HCT116 (cell line): ENCODE data around the gene LSM7. TPM values are rescaled to one million over a fixed set of nuclear protein-coding genes. Genes with fewer than 3 reads are reported as not detected.

Experiments used
- ATAC-seq: fragments of 200-7000 bp; cut with Tn5 transposase; 2 replicates; pipeline ENCODE4 v1.9.1; 2020; ENCODE audit warnings: mild to moderate bottlenecking, moderate library complexity
- BruUV-seq: library from RNA; stranded (reverse); fragments of 400-500 nt; replicated peaks from 2 replicates; lab custom pipeline; 2021; lab: Mats Ljungman, UMichigan
- CTCF ChIA-PET: fragments of 300-600 bp; sonication (Branson Sonifier 250); formaldehyde crosslinking; loops from one replicate; lab custom pipeline; 2021; ENCODE audit warnings: antibody characterized with exemption; lab: Charles Lee
- POLR2A ChIA-PET: fragments of 300-600, 350-600 bp; sonication (Branson Sonifier 250); formaldehyde crosslinking; loops from one replicate; lab custom pipeline; 2021; ENCODE audit warnings: antibody characterized with exemption; lab: Charles Lee
- RAD21 ChIA-PET, 2 experiments: fragments of 300-600 bp; sonication (Branson Sonifier 250); formaldehyde crosslinking; loops; one replicate each; lab custom pipeline; 2023; ENCODE audit warnings: low total read pairs in 2 of 2; ENCODE audit not compliant: uncharacterized antibody in 2 of 2, unreplicated experiment in 2 of 2, low non-redundant PET in 1 of 2; lab: Charles Lee
- DNase-seq: peaks from one replicate; pipeline ENCODE4 v3.0.0-alpha.2; 2010; ENCODE audit warnings: low read depth, low spot score
- H2AFZ ChIP-seq: fragments of 200-600 bp; shearing (Covaris generic), sonication (generic); 2 replicates; pipeline ENCODE4 v1.6.1; 2017; ENCODE audit warnings: low read depth, mixed run types, mixed read lengths, antibody characterized with exemption, low read length; ENCODE audit not compliant: poor library complexity, severe bottlenecking
- H3K27ac ChIP-seq: 2 replicates; pipeline ENCODE4 v1.5.1; 2012; ENCODE audit warnings: low read depth, low read length
- H3K27me3 ChIP-seq: fragments of 200-600 bp; sonication (generic); 2 replicates; pipeline ENCODE4 v1.6.1; 2016; ENCODE audit warnings: mixed run types, low read length, mixed read lengths; ENCODE audit not compliant: insufficient read depth
- H3K36me3 ChIP-seq, 2 experiments: fragments of 200-500 bp in 1 of 2; fragments of 200-600 bp in 1 of 2; sonication (Bioruptor generic) in 1 of 2; sonication (generic) in 1 of 2; 2 replicates each; pipeline versions ENCODE4 v1.5.1 to v1.6.1; 2014 to 2016; ENCODE audit warnings: low read length in 2 of 2, inconsistent platforms in 1 of 2, mixed read lengths in 1 of 2, mixed run types in 1 of 2; ENCODE audit not compliant: insufficient read depth in 2 of 2, control insufficient read depth in 1 of 2
- H3K4me1 ChIP-seq, 2 experiments: fragments of 200-600 bp in 1 of 2; sonication (generic) in 1 of 2; 2 replicates each; pipeline versions ENCODE4 v1.5.1 to v1.6.1; 2012 to 2017; ENCODE audit warnings: low read length in 2 of 2, inconsistent platforms in 1 of 2, mild to moderate bottlenecking in 1 of 2, mixed read lengths in 1 of 2, mixed run types in 1 of 2, moderate library complexity in 1 of 2; ENCODE audit not compliant: insufficient read depth in 2 of 2, control insufficient read depth in 1 of 2
- H3K4me2 ChIP-seq: fragments of 200-600 bp; sonication (generic); 2 replicates; pipeline ENCODE4 v1.6.1; 2017; ENCODE audit warnings: mixed run types, low read length, mixed read lengths
- H3K4me3 ChIP-seq, 2 experiments: fragments of 200-600 bp in 1 of 2; sonication (generic) in 1 of 2; replicated peaks in 1 of 2; 2 replicates each; pipeline ENCODE4 v1.5.1; 2011 to 2016; ENCODE audit warnings: low read length in 2 of 2, control low read depth in 1 of 2, low read depth in 1 of 2, mild to moderate bottlenecking in 1 of 2, mixed read lengths in 1 of 2, mixed run types in 1 of 2
- H3K79me2 ChIP-seq: fragments of 200-600 bp; sonication (generic); 2 replicates; pipeline ENCODE4 v1.6.1; 2017; ENCODE audit warnings: mild to moderate bottlenecking, mixed run types, low read length, moderate library complexity, mixed read lengths; ENCODE audit not compliant: insufficient read depth
- H3K9ac ChIP-seq: fragments of 200-600 bp; sonication (generic); 2 replicates; pipeline ENCODE4 v1.6.1; 2016; ENCODE audit warnings: low read length, mixed read lengths
- H3K9me2 ChIP-seq: fragments of 200-600 bp; sonication (generic), shearing (Covaris generic); 2 replicates; pipeline ENCODE4 v1.6.1; 2017; ENCODE audit warnings: mixed run types, mild to moderate bottlenecking, moderate library complexity; ENCODE audit not compliant: insufficient read depth
- H3K9me3 ChIP-seq, 2 experiments: fragments of 200-500 bp in 1 of 2; fragments of 200-600 bp in 1 of 2; sonication (Bioruptor generic) in 1 of 2; sonication (generic) in 1 of 2; 2 replicates each; pipeline ENCODE4 v1.6.1; 2014 to 2017; ENCODE audit warnings: low read length in 2 of 2, mixed read lengths in 2 of 2, inconsistent platforms in 1 of 2, low read depth in 1 of 2, mild to moderate bottlenecking in 1 of 2, mixed run types in 1 of 2, moderate library complexity in 1 of 2; ENCODE audit not compliant: control insufficient read depth in 1 of 2, insufficient read depth in 1 of 2
- H4K20me1 ChIP-seq: fragments of 200-600 bp; sonication (generic), shearing (Covaris generic); 2 replicates; pipeline ENCODE4 v1.6.1; 2017; ENCODE audit warnings: mixed run types, mild to moderate bottlenecking, moderate library complexity; ENCODE audit not compliant: insufficient read depth
- EZH2phosphoT487 ChIP-seq: fragments of 200-600 bp; IDR thresholded peaks from 2 replicates; pipeline ENCODE4 v1.6.1; 2018; ENCODE audit warnings: antibody characterized with exemption, borderline replicate concordance
- FOSL1 ChIP-seq: IDR thresholded peaks from 2 replicates; pipeline ENCODE4 v1.6.1; 2012; ENCODE audit warnings: low read depth
- TCF7L2 ChIP-seq: IDR thresholded peaks from 2 replicates; pipeline ENCODE4 v1.7.0; 2011; ENCODE audit warnings: borderline replicate concordance, inconsistent platforms; ENCODE audit not compliant: insufficient read depth, insufficient read length; ENCODE audit errors: extremely low read depth
- intact Hi-C: fragments of 100-400 bp; cut with micrococcal nuclease; formaldehyde crosslinking; loops from 2 replicates; pipeline ENCODE4 v1.10.0; 2022
- total RNA-seq: library from RNA; stranded (reverse); gene quantifications from one replicate; pipeline ENCODE4 v1.2.1, GENCODE V29; 2021; ENCODE audit not compliant: unreplicated experiment
- TF ChIP-seq, protein P1 (sequence below): IDR thresholded peaks from 2 replicates; pipeline ENCODE4 v1.6.1; 2012; ENCODE audit warnings: low read depth

The LSM7 gene
- total RNA-seq, 1 experiment from 2014 or later: 190 TPM

GRCh38 chr19:2287585-2288337 is 40.6 kb downstream of the LSM7 start:
- DNase-seq: no peak
- TF ChIP-seq, protein P1, sequence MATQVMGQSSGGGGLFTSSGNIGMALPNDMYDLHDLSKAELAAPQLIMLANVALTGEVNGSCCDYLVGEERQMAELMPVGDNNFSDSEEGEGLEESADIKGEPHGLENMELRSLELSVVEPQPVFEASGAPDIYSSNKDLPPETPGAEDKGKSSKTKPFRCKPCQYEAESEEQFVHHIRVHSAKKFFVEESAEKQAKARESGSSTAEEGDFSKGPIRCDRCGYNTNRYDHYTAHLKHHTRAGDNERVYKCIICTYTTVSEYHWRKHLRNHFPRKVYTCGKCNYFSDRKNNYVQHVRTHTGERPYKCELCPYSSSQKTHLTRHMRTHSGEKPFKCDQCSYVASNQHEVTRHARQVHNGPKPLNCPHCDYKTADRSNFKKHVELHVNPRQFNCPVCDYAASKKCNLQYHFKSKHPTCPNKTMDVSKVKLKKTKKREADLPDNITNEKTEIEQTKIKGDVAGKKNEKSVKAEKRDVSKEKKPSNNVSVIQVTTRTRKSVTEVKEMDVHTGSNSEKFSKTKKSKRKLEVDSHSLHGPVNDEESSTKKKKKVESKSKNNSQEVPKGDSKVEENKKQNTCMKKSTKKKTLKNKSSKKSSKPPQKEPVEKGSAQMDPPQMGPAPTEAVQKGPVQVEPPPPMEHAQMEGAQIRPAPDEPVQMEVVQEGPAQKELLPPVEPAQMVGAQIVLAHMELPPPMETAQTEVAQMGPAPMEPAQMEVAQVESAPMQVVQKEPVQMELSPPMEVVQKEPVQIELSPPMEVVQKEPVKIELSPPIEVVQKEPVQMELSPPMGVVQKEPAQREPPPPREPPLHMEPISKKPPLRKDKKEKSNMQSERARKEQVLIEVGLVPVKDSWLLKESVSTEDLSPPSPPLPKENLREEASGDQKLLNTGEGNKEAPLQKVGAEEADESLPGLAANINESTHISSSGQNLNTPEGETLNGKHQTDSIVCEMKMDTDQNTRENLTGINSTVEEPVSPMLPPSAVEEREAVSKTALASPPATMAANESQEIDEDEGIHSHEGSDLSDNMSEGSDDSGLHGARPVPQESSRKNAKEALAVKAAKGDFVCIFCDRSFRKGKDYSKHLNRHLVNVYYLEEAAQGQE: no peak
- TF ChIP-seq FOSL1 (no peak), TCF7L2 (no peak), EZH2phosphoT487 (no peak)
- ChIA-PET CTCF (no interaction called here), RAD21 (no interaction called here), POLR2A (no interaction called here)
- no peak for ATAC-seq
- no peaks in the 10 kb centered on the region for H3K9me2 ChIP-seq
- no peaks in the 10 kb centered on the region for H3K36me3 ChIP-seq
- intact Hi-C loops: no loop called here
- no peak overlapping the region for H3K4me2 ChIP-seq
- no peaks in the 10 kb centered on the region for H3K9me3 ChIP-seq
- no peak overlapping the region for H3K9ac ChIP-seq
- no peaks in the 10 kb centered on the region for H3K27me3 ChIP-seq
- no peak overlapping the region for H2AFZ ChIP-seq
- no peak overlapping the region for H3K4me3 ChIP-seq
- BruUV-seq: no TSS peak
- H4K20me1 ChIP-seq: no peaks in the 10 kb centered on the region
- no peaks in the 10 kb centered on the region for H3K4me1 ChIP-seq
- H3K27ac ChIP-seq: no peak overlapping the region
- no peaks in the 10 kb centered on the region for H3K79me2 ChIP-seq
